Hematopoietic multipotent progenitor cell treated with erythropoietin and hydrocortisone succinate and interleukin-3 and kit ligand, for 8 days (in vitro differentiated cells): ENCODE measurements around the gene DMWD.
A peak's percentile ranks its signal among the peaks of the same experiment; 100 is the strongest.
"Not testable (repeated sequence)": the region's sequence is repeated elsewhere in the genome, so short reads cannot be mapped to it uniquely, and the experiment has no call there.

Experiments
- DNase-seq: peaks from one replicate; pipeline ENCODE4 v3.0.0-alpha.2; 2015

Gene DMWD

DNA sequence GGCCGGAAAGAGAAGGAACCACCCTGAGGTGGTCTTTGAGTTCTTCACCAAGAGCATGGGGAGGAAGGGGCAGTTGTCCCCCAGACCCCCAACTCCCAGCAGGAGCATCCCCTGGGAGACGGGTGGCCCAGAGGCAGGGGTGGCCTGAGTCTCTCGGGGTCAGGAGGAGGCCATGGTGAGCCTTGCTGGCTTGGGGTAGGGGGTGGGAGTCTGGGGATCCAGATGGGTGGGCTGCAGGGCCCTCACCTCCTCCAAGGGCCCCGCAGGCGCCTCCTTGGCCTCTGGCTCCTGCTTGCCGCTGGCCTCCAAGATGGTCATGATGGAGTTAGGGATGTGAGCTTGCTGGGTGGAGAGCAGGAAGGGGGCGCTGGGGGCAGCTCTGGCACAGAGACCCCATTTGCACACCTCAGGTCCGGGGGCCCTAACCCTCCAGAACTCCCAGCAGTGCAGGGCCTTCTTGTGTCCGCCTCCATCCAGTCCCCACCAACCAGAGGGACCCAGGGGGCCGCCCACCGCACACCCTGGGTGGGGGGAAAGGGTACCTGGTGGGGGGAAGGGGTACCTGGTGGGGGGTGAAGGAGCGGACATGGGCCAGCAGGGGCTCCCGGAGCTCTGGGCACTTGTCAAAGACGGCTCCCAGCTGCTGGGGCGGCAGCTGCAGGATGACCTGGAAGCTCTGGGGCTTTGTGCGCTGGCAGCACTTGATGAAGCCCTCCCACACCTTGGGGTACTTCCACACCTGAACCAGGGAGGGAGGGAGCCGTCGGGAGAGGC is 23.8 kb upstream of the DMWD start:
- DNase-seq: no peak

DNA sequence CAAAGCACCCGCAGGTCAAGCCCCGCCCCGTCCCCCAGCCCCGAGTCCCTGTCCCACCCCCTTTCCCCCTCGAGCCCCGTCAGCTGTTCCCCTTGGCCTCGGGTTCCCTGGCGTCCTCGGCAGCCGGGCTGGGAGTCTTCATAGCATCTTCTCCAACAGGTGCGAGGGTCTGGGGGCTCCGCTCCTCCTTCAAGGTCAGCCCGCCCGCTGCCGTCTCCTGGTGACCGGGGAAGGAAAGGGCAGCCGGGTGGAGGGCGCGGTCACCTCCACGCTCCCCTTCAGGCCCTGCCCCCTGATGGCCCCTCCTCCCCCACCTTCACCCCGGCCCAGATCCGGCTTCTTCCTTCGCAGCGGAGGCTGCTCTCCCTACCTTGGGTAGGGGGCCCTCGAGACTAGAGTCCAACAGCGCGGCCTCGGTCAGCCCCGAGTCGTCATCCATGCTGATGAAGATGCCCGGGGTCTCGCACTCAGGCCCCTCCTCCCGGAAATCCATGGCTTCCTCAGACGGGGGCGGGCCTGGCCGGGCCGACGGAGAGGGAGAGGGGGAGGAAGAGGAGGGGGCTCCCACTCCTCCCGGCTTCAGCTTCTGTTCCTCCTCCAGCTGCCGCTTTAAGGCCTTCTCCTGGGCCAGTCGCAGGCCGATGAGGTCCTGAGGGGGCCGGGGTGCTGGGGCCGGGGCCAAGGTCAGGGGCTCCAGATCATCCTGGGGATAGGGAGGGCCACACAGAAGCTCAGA is 23.0 kb upstream of the DMWD start:
- DNase-seq: no peak

DNA sequence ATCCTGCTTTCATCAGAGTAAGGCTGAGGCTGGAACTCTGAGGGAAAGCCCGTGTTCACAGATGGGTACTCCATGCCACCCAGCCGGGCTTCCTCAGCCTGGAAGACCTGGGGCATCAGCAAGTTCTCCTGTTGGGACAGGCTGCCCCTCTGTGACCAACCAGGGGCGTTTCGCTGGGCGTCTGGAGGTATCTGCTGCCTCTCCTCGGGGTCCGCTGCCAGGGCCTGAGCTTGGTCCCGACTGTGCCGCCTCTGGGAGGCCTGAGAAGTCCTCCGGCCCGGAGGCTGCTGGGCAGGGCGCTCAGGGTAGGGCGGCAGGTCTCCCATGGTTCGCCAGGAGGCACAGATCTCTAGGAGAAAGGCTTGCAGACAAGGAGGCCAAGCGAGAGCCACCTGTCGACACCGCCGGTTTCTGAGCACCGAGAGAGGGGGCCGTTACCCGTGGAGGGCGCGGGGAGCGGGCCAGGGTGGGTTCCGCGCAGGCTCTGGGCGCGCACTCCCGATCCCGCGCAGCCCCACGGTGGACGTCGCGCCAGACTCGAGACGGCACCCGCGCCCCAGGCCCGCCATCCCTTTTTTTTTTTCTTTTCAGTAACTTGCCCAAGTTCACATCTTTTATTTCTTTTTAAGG is 22.3 kb upstream of the DMWD start, which contains the start of gene RSPH6A:
TSS of gene RSPH6A (minus strand) at position 458 of the 630 bp plus-strand sequence. CDS start at position 326, 132 bp downstream.
- no peak for DNase-seq

DNA sequence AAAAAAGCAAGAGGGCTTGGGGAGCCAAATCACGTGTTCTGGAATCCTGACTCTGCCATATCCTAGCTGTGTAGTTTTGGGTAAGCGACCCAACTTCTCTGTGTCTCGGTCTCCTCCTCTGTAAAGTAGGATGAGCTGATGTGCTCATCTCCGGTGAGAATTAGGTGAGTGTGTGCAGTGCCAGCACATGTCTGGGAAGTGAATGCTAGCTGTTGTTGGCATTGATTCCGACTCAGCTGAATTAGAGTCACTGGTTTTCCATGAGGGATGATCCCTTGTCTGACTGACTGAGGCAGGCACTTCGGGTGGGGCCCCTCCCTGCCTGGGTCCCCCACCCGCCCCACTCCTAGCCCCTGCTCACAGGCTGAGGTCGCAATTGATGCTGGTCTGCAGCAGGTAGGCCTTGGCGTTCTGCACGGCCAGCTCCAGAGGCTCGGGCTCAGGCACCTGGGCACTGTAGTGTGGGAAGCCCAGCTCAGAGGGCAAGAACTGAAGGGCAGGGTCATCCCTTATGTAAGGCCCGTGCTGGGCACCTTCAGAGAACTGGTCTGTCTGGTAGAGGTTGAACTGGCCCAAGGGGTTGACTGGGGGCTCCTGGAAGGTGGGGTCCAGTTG is 21.6 kb upstream of the DMWD start:
- no peak for DNase-seq

DNA sequence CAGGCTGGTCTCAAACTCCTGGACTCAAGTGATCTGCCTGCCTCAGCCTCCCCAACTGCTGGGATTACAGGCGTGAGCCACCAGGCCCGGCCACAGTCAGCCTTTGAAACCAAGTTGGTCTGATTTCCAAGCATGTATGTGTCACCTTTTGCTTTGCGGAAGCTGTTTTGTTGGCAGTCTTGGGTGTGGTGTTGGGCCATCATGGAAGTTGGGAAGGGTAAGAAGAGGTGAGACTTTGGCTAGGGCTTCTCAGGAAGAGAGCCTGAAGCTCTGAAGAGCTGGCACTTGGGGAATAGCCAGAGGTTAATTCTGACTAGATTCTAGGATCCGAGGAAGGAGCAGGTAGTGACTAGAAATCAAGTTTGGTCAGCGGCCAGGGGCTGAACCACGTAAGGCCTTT is 19.7 kb upstream of the DMWD start:
- DNase-seq: no peak

DNA sequence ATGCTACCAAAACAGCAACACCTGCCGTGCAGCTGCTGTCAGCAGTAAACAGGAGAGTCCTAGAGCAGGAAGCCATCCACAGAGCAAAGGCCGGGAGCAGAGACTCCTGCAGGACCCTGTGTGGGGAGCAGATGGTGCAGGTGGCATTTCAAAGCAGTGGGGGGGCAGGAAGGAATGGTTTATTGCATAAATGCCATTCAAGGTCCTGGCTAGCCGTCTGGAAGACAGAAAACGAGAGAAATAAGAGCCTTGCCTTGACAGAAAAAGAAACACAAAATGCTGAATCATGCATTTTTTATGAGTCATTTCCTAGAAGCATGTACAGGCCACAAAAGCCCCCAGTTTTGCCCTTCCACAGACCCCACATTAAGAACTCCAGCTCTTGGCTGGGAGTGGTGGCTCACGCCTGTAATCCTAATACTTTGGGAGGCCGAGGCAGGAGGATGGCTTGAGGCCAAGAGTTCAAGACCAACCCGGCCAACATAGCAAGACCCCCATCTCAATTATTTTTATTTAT is 17.1 kb upstream of the DMWD start:
- peak; percentile 52 for DNase-seq

DNA sequence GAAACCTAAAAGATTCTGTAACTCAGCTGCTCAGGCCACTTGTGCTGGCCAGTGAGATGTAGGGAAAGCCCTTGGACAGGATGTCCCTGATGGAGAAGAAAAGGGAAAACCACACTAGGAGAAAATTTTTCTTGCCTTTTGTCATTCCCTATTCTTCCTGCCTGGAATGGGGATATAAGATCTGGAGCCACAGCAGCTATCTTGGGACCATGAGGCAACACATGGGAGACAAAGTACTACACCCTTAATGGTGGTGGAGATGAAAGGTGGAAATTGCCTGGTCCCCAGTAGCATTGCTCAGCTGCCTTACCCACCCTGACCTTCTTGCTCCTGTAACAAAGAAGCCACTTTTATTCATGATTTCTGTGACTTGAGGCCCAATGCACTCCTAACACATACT is 13.1 kb upstream of the DMWD start:
- no peak for DNase-seq

DNA sequence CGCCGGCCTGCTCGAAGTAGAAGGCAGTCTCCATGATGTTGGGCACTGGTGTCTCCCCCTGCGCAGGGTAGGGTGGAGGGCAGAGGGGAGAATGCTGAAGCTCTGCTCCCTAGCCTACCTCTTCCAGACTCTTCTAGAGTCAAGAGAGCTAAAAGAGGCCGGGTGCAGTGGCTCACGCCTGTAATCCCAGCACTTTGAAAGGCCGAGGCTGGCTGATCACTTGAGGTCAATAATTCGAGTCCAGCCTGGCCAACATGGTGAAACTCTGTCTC is 12.2 kb upstream of the DMWD start:
- no peak for DNase-seq

DNA sequence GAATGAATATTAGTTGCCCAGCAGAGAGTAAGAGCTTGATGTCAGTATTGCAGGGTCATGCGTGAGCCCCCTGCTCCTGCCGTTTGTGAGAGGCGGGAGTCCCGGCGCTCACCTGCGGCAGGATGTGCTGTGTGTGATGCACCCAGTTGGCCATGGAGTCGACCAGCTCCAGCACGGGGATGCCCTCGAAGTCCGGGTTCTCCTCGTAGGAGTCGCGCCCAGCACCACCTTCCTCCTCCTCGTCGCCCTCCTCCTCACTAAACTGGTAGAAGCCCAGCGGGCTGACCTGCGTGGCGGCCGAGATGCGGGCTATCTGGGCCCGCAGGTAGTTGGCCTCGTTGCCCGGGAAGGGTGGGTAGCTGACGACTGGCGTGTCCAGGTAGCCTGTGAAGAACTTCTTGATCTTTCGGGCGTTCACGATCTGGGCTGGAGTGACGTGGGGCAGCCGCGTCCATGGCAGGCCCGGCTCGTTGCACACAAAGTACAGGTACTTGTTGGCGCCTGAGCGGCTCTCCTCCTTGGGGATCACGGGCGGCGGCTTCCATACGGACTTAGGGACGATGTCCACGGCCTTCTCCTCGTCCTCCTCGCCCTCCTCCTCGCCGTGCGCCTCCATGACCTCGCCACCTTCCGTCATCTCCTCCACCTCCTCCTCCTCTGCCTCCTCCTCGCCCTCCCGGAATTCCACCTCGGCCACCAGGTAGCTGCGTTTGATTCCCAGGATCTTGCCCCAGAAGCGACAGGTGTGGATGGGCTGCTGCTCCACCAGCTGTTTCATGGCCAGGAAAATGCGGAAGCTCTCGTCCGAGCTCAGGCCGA is 11.7 kb upstream of the DMWD start:
- no peak for DNase-seq

DNA sequence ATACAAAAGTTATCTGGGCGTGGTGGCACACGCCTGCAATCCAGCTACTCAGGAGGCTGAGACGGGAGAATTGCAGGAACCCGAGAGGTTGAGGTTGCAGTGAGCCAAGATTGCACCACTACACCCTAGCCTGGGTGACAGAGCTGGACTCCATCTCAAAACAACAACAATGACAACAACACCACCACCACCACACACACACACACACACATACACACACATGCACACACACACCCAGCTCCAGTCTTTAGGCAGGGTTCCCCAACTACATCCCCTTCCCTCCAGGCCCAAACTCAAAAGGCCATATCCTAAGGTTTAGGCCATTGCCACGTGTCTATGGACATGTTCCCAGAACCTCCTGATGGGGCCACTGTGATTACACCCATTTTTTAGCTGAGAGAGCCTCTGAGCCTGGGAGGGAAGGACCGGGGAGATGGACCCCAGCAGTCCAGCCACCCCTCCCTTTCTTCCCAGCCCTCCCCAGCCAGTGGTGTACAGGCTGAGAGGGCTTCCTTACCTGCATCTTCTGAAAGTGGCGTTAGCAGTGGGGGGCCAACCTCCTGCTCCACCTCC is 9.0 kb upstream of the DMWD start:
- DNase-seq: no peak

DNA sequence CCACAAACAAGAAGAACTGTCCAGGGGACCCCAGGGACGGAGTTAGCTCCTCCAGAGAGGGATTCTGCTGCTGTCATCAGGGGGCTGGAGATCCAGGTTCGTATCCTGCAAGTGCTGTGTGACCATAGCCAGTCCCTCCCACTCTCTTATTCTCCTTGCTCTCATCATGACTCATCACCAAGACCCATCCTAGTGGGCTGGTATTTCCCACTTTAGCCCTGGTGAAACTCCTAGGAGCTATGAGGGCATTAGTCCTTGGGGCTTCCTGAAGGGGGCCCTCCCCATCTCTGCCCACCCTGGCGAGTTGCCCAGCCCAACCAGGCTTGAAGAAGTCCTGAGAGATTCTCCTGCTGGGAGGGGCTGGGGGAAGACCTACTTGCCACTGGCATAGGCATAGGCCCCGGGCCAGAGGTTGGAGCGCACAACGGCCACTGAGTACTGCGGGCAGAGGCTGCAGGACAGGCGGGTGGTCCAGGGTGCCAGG is 7.5 kb upstream of the DMWD start:
- no peak for DNase-seq

DNA sequence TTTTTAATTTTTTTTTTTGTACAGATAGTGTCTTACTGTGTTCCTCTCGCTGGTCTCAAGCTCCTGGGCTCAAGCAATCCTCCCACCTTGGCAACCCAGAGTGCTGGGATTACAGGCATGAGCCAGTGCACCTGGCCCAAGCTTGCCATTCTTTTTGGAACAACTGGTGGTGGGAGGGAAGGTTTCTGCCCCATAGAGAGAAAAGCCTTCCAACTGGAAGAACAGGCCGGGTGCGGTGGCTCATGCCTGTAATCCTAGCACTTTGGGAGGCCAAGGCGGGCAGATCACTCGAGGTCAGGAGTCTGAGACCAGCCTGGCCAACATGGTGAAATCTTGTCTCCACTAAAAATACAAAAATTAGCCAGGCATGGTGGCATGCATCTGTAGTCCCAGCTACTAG is 6.9 kb upstream of the DMWD start:
- DNase-seq: not testable (repeated sequence)

DNA sequence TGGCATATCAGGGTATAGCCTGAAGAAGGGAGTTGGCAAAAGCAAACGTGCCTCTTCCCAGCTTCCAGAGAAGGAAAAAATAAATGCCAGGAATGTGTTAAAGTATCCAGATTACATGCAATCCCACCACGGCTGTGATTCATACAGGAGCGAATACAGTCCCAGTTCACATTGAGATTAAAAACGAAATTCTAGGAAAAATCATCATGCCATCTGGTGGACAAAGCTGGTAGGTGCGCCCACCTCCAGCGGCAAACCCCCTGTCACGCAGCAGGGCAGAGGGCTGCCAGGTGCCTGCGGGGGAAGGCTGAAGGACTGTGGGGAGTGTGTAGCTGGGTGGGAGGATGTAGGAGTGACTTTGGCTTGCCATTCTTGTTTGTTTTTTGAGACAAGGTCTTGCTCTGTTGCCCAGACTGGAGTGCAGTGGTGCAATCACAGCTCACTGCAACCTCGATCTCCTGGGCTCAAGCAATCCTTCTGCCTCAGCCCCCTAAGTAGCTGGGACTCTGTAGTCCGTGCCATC is 6.4 kb upstream of the DMWD start:
- peak; percentile 53 for DNase-seq

DNA sequence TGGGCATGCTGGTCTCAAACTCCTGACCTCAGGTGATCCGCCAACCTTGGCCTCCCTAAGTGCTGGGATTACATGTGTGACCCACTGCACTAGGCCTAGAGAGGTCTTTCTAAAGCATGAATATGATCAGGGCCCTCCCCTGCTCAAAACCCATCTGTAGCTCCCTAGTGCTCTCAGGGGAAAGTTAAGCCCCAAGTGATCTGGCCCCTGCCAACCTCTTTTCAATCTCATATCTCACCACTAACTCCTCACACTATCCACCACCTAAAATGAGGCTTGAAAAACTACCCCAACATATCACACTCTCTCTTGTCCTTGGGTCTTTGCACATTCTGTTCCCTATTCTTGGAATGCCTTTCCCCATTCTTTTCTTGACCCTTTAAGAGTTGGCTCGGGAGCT is 2.0 kb upstream of the DMWD start:
- DNase-seq: no peak

DNA sequence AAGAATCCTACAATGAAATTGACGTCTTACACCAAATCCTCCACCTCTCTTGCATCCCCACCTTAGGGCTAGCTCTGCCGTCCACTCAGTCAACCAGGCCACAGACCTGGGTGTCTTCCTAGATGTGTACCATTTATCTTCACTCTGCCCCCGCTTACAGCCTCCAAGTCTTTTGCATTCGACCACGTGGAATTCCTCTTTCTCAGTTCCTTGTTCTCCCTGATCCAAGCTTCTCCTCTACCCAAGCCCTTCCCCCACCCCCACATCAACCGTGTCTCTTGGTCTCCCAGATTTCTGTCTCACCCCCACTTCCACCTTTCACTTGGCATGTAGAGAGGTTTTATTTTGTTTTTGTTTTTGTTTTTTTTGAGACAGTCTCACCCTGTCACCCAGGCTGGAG is 1.2 kb upstream of the DMWD start:
- DNase-seq: no peak

DNA sequence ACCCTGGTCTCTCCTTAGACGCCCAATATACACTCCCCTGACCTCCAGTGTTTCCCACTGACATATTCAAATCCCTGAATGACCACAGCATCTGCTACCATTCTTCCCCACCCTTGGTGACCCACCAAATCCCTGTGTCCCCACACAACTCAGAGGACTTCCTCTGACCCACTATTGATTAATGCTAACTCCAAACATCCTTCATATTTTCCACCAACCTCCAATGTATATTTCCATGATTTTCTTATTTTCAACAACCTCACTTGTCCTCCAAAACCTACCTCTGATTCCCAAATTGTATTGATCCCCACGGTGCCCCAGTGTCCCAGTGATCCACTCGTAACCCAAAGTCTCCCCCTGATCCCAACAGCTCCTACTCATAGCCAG is 526 bp upstream of the DMWD start:
- DNase-seq: no peak

DNA sequence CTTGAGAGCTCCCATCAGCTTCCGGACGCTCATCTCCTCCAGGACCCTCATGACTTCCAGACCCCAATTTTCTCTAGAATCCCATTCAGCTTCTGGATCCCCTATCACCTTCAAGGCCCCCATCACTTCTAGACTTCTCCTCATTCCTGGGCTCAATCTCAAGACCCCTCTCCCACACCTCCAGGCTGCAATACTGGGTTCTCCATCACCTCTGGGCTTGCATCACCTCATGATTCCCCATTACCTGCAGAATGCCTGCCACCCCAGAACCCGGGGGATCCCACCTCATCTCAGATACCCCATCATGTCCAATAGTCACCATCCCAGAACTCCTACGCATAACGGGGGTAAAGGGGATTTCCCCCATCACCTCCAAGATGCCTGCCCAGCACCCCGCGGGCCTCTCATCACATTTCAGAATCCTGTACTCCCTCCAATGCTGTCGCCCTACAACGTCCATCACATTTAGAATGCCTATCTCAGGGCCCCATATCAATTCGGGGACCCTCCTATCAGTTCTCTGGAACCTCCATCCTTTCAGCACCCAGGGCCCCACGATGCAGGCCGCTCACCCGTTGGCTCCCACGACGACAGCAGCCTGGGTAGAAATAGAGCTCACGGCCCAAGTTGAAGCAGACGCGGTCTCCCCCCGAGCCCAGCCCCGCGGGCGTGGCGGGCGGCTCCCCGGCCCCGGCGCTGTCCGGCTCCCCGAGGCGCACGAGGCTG is 738 bp downstream of the DMWD start:
- no peak for DNase-seq

DNA sequence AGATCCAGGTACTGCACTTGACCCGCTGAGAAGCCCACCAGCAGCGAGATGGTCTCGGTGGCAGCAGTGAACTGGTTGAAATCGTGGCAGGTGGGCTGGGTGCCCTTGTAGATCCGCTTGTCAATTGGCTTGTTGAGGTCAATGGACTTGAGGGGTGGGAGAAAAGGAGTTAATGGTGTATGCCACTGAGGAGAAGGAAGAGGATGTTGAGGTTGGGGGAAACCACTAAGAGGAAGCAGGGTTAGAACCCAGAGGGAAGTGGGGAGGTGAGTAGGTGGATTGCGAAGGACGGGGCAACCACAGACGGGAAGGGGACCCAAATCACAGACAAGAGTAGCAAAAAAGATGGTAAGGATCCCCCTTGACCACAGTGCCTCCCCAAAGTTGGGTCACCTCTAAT is 1.7 kb downstream of the DMWD start:
- DNase-seq: peak; percentile 27

DNA sequence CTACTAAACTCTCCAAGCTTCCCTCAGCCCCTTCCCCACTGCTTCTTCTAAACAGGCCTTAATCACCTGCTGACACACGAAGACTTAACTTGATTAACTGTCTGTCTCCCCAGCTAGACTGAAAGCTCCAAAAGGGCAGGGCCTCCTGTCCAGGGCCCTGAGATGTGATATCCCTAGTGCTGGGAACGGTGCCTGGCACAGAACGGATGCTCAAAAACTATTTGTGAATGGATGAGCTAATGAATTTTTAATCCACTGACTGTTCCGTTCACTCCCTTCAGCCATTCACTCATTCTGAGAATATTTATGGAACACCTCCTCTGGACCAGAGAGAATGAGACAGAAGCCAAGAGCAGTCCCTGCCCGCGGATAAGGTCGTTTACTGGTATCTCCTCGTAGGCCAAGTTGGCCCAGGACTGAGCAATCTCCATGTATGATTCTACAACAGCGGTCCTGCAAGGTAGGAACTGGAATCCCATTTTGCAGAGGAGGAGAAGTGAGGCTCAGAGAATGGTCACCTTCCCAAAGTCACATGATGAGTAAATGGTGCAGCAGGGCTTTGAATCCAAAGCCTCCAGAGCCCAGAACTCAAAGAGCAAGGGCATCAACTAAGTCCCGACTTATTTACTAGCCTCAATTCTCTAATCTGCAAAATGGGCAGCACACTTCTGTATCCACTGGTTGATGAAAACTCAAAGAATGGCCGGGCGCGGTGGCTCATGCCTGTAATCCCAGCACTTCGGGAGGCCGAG is 3.4 kb downstream of the DMWD start:
- no peak for DNase-seq

DNA sequence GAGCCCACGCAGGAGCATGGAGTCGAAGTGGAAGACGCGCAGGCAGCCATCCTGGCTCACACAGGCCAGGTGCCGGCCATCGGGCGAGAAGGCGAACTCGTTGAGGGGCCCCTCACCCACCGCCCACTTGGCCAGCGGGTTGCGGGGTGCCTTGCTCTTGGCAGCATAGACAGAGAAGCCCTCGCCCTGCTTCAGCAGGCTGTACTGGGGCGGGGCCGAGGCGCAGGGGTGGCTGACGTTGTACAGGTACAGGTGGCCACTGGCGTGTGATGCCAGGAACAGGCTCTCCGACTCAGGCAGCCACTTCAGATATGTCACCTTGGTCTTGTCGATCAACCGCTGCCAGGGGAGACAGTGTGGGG is 6.1 kb downstream of the DMWD start:
- no peak for DNase-seq
